Measurements from ENCODE around the gene BRAF.

The BRAF gene

GRCh38 chr7:140889150-140889549, 35.6 kb downstream of the BRAF start:
- Histone ChIP-seq H2AFZ (ENCODE audit: low read depth, low read length, severe bottlenecking) (no peak overlapping the region), H3K27me3 (ENCODE audit: low read length) (no peaks in the 10 kb centered on the region), H3F3A (ENCODE audit: insufficient read depth) (no peaks in the 10 kb centered on the region), H3K79me2 (ENCODE audit: insufficient read depth, low read length) (peaks cover 37% of the 10 kb centered on the region), H4K20me1 (ENCODE audit: low read depth, low read length) (peaks cover 29% of the 10 kb centered on the region), H3K9me3 (ENCODE audit: insufficient read depth, low read length) (no peaks in the 10 kb centered on the region), H3K9me2 (replicated peaks; ENCODE audit: insufficient read depth, low read length) (no peaks in the 10 kb centered on the region), H3K27ac (ENCODE audit: low read depth, low read length) (no peak overlapping the region), H3K4me2 (ENCODE audit: low read depth, low read length, poor library complexity, severe bottlenecking) (no peak overlapping the region), H3K36me3 (ENCODE audit: low read length) (no peaks in the 10 kb centered on the region), H3K9ac (ENCODE audit: low read length) (no peak overlapping the region), H3K4me3 (ENCODE audit: insufficient read depth, low read length, poor library complexity, severe bottlenecking) (no peak overlapping the region)
- no peak for TF ChIP-seq EZH2phosphoT487 (conservative IDR thresholded peaks at IDR 0.05; ENCODE audit: low read length)
- TF ChIP-seq, protein P1, sequence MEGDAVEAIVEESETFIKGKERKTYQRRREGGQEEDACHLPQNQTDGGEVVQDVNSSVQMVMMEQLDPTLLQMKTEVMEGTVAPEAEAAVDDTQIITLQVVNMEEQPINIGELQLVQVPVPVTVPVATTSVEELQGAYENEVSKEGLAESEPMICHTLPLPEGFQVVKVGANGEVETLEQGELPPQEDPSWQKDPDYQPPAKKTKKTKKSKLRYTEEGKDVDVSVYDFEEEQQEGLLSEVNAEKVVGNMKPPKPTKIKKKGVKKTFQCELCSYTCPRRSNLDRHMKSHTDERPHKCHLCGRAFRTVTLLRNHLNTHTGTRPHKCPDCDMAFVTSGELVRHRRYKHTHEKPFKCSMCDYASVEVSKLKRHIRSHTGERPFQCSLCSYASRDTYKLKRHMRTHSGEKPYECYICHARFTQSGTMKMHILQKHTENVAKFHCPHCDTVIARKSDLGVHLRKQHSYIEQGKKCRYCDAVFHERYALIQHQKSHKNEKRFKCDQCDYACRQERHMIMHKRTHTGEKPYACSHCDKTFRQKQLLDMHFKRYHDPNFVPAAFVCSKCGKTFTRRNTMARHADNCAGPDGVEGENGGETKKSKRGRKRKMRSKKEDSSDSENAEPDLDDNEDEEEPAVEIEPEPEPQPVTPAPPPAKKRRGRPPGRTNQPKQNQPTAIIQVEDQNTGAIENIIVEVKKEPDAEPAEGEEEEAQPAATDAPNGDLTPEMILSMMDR (IDR thresholded peaks at IDR 0.05; ENCODE audit: insufficient read depth, low read length, poor library complexity, severe bottlenecking): no peak

- TF ChIP-seq, protein P1 (IDR thresholded peaks at IDR 0.05; ENCODE audit: insufficient read depth, low read length, poor library complexity, severe bottlenecking): no peak
- no peak for TF ChIP-seq EZH2phosphoT487 (conservative IDR thresholded peaks at IDR 0.05; ENCODE audit: low read length)
- no peak overlapping the region for H3K9ac ChIP-seq (ENCODE audit: low read length)
- no peaks in the 10 kb centered on the region for H3K27me3 ChIP-seq (ENCODE audit: low read length)
- no peak overlapping the region for H3K4me3 ChIP-seq (ENCODE audit: insufficient read depth, low read length, poor library complexity, severe bottlenecking)
- no peaks in the 10 kb centered on the region for H3K9me3 ChIP-seq (ENCODE audit: insufficient read depth, low read length)
- peaks cover 44% of the 10 kb centered on the region for H3K79me2 ChIP-seq (ENCODE audit: insufficient read depth, low read length)
- H4K20me1 ChIP-seq (ENCODE audit: low read depth, low read length): peaks cover 29% of the 10 kb centered on the region
- no peak overlapping the region for H3K4me2 ChIP-seq (ENCODE audit: low read depth, low read length, poor library complexity, severe bottlenecking)
- H3K36me3 ChIP-seq (ENCODE audit: low read length): no peaks in the 10 kb centered on the region
- no peaks in the 10 kb centered on the region for H3K9me2 ChIP-seq (replicated peaks; ENCODE audit: insufficient read depth, low read length)
- no peaks in the 10 kb centered on the region for H3F3A ChIP-seq (ENCODE audit: insufficient read depth)
- H2AFZ ChIP-seq (ENCODE audit: low read depth, low read length, severe bottlenecking): no peak overlapping the region
- H3K27ac ChIP-seq (ENCODE audit: low read depth, low read length): no peak overlapping the region
These were observed 36.6 kb downstream of the BRAF start for GRCh38 chr7:140888087-140888486.

DNA sequence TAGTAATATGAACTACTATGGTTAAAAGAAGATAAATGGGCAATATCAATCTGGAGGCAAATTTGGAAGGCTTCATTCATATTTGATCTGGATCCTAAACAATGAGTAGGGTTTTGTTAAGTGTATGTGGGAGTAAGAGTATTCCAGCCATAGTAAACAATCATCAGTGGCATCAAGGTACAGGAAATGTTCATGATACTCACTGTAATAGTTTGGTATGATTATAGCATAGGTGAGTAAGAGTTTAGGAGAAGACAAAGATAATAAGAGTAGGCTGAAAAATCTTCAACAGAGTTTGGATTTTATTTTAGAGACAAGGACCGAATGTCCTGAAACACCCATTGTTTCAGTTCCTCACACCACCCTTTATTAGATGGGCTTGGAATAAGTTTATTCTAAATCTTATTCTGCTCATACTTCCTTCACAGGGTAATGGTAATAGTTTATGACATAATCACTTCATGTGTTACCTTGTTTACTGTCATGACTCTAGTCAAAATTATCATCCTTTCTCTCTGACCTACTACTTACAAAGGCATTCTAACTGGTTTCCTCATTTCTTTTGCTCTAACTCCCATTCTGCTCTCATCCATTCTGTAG, 38.9 kb downstream of the BRAF start:
- Histone ChIP-seq H3K36me3 (ENCODE audit: low read length) (no peaks in the 10 kb centered on the region), H3K4me2 (ENCODE audit: low read depth, low read length, poor library complexity, severe bottlenecking) (no peak overlapping the region), H3K9ac (ENCODE audit: low read length) (no peak overlapping the region), H3K9me3 (ENCODE audit: insufficient read depth, low read length) (no peaks in the 10 kb centered on the region), H3K9me2 (replicated peaks; ENCODE audit: insufficient read depth, low read length) (no peaks in the 10 kb centered on the region), H3K4me3 (ENCODE audit: insufficient read depth, low read length, poor library complexity, severe bottlenecking) (no peak overlapping the region), H4K20me1 (ENCODE audit: low read depth, low read length) (peaks cover 17% of the 10 kb centered on the region), H3K79me2 (ENCODE audit: insufficient read depth, low read length) (peaks cover 36% of the 10 kb centered on the region), H3K27ac (ENCODE audit: low read depth, low read length) (no peak overlapping the region), H2AFZ (ENCODE audit: low read depth, low read length, severe bottlenecking) (no peak overlapping the region), H3K27me3 (ENCODE audit: low read length) (no peaks in the 10 kb centered on the region), H3F3A (ENCODE audit: insufficient read depth) (no peaks in the 10 kb centered on the region)
- TF ChIP-seq EZH2phosphoT487 (conservative IDR thresholded peaks at IDR 0.05; ENCODE audit: low read length): no peak
- TF ChIP-seq, protein P1 (IDR thresholded peaks at IDR 0.05; ENCODE audit: insufficient read depth, low read length, poor library complexity, severe bottlenecking): no peak

Data from SU-DHL-6 (cell line).